Esophagus squamous epithelium (tissue), 5 donors: Measurements from ENCODE around the gene TCN1. TPM values are rescaled to one million over a fixed set of nuclear protein-coding genes. Genes with fewer than 3 reads are reported as not detected.
A peak's percentile ranks its signal among the peaks of the same experiment; 100 is the strongest.

ENCODE experiments used
- DNase-seq: peaks from one replicate; lab custom pipeline; 2025; lab: John Stamatoyannopoulos, UW
- H3K27ac ChIP-seq, 4 donors: fragments of 200-600 bp; sonication (generic); one replicate each; pipeline ENCODE4 v1.5.1; 2016 to 2019; ENCODE audit warnings: mild to moderate bottlenecking in 1 of 4
- H3K27me3 ChIP-seq, 4 donors: fragments of 200-600 bp; sonication (generic); 1 replicate in 3 of 4; 2 replicates in 1 of 4; pipeline versions ENCODE4 v1.5.1 to v1.6.0; 2017 to 2021; ENCODE audit warnings: antibody characterized with exemption in 1 of 4
- H3K36me3 ChIP-seq, 3 donors: fragments of 200-600 bp; sonication (generic); one replicate each; pipeline ENCODE4 v1.5.1; 2016 to 2019
- H3K4me1 ChIP-seq, 3 donors: fragments of 200-600 bp; sonication (generic); one replicate each; pipeline ENCODE4 v1.5.1; 2017 to 2019
- H3K4me3 ChIP-seq, 4 donors: fragments of 200-600 bp; sonication (generic); 1 replicate in 3 of 4; 2 replicates in 1 of 4; pipeline ENCODE4 v1.5.1; 2016 to 2019; ENCODE audit warnings: mild to moderate bottlenecking in 2 of 4, moderate library complexity in 1 of 4
- H3K9me3 ChIP-seq, 3 donors: fragments of 200-600 bp; sonication (generic); one replicate each; pipeline ENCODE4 v1.5.1; 2016 to 2019
- POLR2A ChIP-seq, 4 donors: fragments of 450-650 bp; IDR thresholded peaks; one replicate each; pipeline ENCODE4 v1.6.1; 2017; ENCODE audit warnings: antibody characterized with exemption in 4 of 4, mild to moderate bottlenecking in 4 of 4, moderate library complexity in 3 of 4
- WGBS, 2 donors: methylation state at CpG; one replicate each; pipeline ENCODE4 v1.1.5; 2018; 5-methylcytosine and 5-hydroxymethylcytosine counted together
- intact Hi-C: fragments of 100-400 bp; cut with DNase I; formaldehyde crosslinking; loops from one replicate; pipeline ENCODE4 v1.15.0; 2022
- total RNA-seq, 4 donors: library from RNA; depleted of rRNA; stranded (reverse); fragments of >200 nt; gene quantifications; one replicate each; pipeline ENCODE4 v1.1.0, GENCODE V29; 2016
- TF ChIP-seq, protein P1 (sequence below), 6 experiments: fragments of 450-650 bp in 4 of 6; fragments of 200-600 bp in 2 of 6; sonication (generic) in 2 of 6; IDR thresholded peaks; one replicate each; pipeline ENCODE4 v1.5.1; 2016 to 2019; ENCODE audit warnings: antibody characterized with exemption in 6 of 6, mild to moderate bottlenecking in 4 of 6, moderate library complexity in 4 of 6
- donor health status: DM: yes; HTN: yes; CAD: no.

Gene TCN1
- total RNA-seq, 4 donors from 2014 or later = 10.3 to 108 (median 39.0) TPM

DNA sequence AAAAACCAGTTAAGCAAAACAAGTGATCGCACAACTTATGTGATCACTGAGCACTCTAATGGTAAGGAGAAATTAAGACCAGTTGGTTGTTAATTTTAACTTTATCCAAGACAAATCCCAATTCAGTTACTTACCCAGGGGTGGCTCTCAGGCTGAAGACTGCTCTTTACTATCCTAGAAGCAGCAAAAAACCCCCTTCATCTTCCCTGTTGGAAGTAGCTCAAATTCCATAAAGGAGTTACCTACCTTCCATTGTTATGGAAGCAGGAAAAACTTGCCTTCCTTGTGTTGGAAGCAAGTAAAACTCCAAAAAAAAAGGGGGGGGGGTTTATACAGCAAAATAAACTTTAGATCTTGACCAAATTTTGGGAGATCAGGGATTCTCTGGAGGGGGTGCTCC, 50.5 kb downstream of the TCN1 start:
- 87 to 94% methylated on average over 1 of the region's 1 CpG for WGBS, 2 donors

DNA sequence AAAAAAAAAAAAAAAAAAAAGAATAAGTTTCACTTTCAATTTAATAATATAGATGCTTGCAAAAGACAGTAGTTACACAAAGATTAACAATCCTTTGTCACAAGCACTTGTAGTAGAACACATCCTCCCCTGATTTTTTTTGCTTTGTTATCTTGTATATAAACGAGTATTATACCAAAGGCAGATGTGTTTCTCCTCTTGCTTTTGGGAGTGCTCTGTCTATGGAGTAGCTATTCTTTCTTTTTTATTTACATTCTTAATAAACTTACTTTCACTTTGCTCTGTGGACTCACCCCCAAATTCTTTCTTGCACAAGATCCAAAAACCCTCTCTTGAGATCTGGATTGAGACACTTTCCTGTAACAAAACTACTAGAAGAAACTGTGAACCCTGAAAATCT, 52.3 kb downstream of the TCN1 start:
- intact Hi-C loops = no loop called here
- TF ChIP-seq, protein P1, sequence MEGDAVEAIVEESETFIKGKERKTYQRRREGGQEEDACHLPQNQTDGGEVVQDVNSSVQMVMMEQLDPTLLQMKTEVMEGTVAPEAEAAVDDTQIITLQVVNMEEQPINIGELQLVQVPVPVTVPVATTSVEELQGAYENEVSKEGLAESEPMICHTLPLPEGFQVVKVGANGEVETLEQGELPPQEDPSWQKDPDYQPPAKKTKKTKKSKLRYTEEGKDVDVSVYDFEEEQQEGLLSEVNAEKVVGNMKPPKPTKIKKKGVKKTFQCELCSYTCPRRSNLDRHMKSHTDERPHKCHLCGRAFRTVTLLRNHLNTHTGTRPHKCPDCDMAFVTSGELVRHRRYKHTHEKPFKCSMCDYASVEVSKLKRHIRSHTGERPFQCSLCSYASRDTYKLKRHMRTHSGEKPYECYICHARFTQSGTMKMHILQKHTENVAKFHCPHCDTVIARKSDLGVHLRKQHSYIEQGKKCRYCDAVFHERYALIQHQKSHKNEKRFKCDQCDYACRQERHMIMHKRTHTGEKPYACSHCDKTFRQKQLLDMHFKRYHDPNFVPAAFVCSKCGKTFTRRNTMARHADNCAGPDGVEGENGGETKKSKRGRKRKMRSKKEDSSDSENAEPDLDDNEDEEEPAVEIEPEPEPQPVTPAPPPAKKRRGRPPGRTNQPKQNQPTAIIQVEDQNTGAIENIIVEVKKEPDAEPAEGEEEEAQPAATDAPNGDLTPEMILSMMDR (IDR thresholded peaks at IDR 0.05) = no peak
- TF ChIP-seq POLR2A (IDR thresholded peaks at IDR 0.05) = no peak
- no peak overlapping the region for H3K27ac ChIP-seq
- WGBS, 2 donors = 39 to 43% methylated on average over 1 of the region's 1 CpG
- no peak overlapping the region for H3K4me3 ChIP-seq
- H3K36me3 ChIP-seq = peaks cover 0 to under 1% (median 0%) of the 10 kb centered on the region in 3 donors
- peaks cover 6 to 17% (median 8%) of the 10 kb centered on the region in 3 donors for H3K4me1 ChIP-seq
- H3K27me3 ChIP-seq = peaks cover 0 to 4% (median 0%) of the 10 kb centered on the region in 4 donors
- no peaks in the 10 kb centered on the region for H3K9me3 ChIP-seq
- DNase-seq = no peak

More for the DNA sequence above, 50.5 kb downstream of the TCN1 start:
- no peak overlapping the region for H3K27ac ChIP-seq
- no peak for DNase-seq
- H3K4me3 ChIP-seq = no peak overlapping the region
- TF ChIP-seq, protein P1 (IDR thresholded peaks at IDR 0.05) = no peak
- no peak for TF ChIP-seq POLR2A (IDR thresholded peaks at IDR 0.05)
- no peaks in the 10 kb centered on the region for H3K36me3 ChIP-seq
- intact Hi-C loops = no loop called here
- H3K4me1 ChIP-seq = peaks cover 0 to 4% (median 0%) of the 10 kb centered on the region in 3 donors
- peaks cover 0 to 4% (median 0%) of the 10 kb centered on the region in 4 donors for H3K27me3 ChIP-seq
- H3K9me3 ChIP-seq = no peaks in the 10 kb centered on the region

DNA sequence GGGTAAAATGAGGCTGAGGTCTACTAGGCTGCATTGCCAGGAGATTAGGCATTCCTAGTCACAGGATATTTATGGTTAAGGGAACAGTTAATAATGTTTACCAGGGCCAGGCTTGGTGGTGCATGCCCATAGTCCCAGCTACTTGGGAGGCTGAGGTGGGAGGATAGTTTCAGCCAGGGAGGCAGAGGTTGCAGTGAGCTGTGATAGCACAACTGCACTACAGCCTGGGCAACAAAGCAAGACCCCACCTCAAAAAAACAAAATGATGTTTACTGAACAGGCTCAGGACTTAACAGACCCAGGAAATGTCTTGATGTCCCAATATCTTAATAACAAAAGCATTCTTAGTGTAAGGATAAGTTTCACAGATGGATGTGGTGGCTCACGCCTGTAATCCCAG, 52.9 kb downstream of the TCN1 start:
- no peak for DNase-seq
- no peak for TF ChIP-seq POLR2A (IDR thresholded peaks at IDR 0.05)
- TF ChIP-seq, protein P1 (IDR thresholded peaks at IDR 0.05) = no peak

DNA sequence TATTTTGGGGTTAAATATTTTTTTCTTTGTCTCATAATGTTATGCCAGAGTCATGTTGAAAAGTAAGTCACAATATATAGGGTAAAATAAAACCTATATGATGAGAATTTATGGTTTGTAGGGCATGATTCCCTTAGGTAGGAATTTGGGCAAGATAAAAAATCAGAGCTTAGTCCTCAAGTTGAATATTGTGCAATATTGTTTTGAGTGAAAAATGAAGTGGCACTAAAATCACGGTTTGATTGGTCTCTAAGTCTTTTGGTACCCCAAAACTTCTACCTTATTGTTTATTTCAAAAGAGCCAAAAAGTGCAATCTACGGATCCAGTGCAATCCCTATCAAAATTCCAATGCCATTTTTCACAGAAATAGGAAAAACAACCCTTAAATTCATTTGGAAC, 54.1 kb downstream of the TCN1 start:
- Histone ChIP-seq H3K4me1 (peaks cover 6 to 19% (median 8%) of the 10 kb centered on the region in 3 donors), H3K27me3 (peaks cover 0 to 4% (median 0%) of the 10 kb centered on the region in 4 donors), H3K36me3 (peaks cover 0 to 18% (median 4%) of the 10 kb centered on the region in 3 donors), H3K4me3 (no peak overlapping the region), H3K9me3 (no peaks in the 10 kb centered on the region), H3K27ac (no peak overlapping the region)
- no peak for TF ChIP-seq POLR2A (IDR thresholded peaks at IDR 0.05)
- TF ChIP-seq, protein P1 (IDR thresholded peaks at IDR 0.05) = no peak
- 86 to 88% methylated on average over 2 of the region's 2 CpGs for WGBS, 2 donors
- DNase-seq = no peak
- intact Hi-C loops = no loop called here

More for the DNA sequence above, 52.9 kb downstream of the TCN1 start:
- intact Hi-C loops = no loop called here
- no peak overlapping the region for H3K27ac ChIP-seq
- H3K36me3 ChIP-seq = peaks cover 0 to 7% (median 0%) of the 10 kb centered on the region in 3 donors
- peaks cover 6 to 19% (median 8%) of the 10 kb centered on the region in 3 donors for H3K4me1 ChIP-seq
- no peaks in the 10 kb centered on the region for H3K9me3 ChIP-seq
- H3K27me3 ChIP-seq = peaks cover 0 to 4% (median 0%) of the 10 kb centered on the region in 4 donors
- H3K4me3 ChIP-seq = no peak overlapping the region
- WGBS, 2 donors = 83 to 100% methylated on average over 1 of the region's 1 CpG

DNA sequence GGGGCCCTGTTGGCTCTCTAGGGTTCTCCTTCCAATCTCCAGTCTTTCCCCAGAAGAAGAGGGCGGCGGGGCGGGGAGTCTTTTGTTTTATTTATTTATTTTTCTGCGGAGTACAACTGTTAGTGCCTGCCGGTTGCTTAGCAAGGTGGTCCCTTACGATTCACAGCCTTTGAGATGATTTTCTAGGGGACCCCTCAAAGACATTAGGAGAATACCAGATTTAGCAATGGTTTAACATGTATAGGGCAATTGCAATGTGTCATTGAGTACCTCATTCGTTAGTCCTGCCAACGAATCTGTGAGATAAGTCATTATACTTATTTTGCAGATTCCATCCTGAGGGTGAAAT, 55.4 kb downstream of the TCN1 start:
- TF ChIP-seq, protein P1 (IDR thresholded peaks at IDR 0.05) = no peak
- peaks cover 6 to 19% (median 8%) of the 10 kb centered on the region in 3 donors for H3K4me1 ChIP-seq
- H3K4me3 ChIP-seq = peak overlapping the region; percentile 70 to 89 (median 79)
- no peaks in the 10 kb centered on the region for H3K9me3 ChIP-seq
- intact Hi-C loops = no loop called here
- 9 to 11% methylated on average over 8 of the region's 8 CpGs for WGBS, 2 donors
- peaks cover 0 to 32% (median 15%) of the 10 kb centered on the region in 3 donors for H3K36me3 ChIP-seq
- H3K27me3 ChIP-seq = peaks cover 0 to 4% (median 0%) of the 10 kb centered on the region in 4 donors
- peak overlapping the region; percentile 80 to 90 (median 86) for H3K27ac ChIP-seq
- no peak for DNase-seq
